Endothelial cell of umbilical vein (primary cell): ENCODE data around the gene PRDM11. TPM values are rescaled to one million over a fixed set of nuclear protein-coding genes. Genes with fewer than 3 reads are reported as not detected.

ENCODE experiments used
- BruUV-seq: library from RNA; stranded (reverse); fragments of 400-500 nt; replicated peaks from 2 replicates; lab custom pipeline; 2021; lab: Mats Ljungman, UMichigan
- CTCF ChIA-PET: fragments of 300-600, 350-600 bp; sonication (Branson Sonifier 250); formaldehyde crosslinking; loops from one replicate; lab custom pipeline; 2021; ENCODE audit warnings: antibody characterized with exemption, inconsistent platforms; lab: Charles Lee
- POLR2A ChIA-PET: fragments of 300-600, 350-600 bp; sonication (Branson Sonifier 250); formaldehyde crosslinking; loops from one replicate; lab custom pipeline; 2021; ENCODE audit warnings: antibody characterized with exemption, inconsistent platforms; lab: Charles Lee
- DNase-seq: peaks from one replicate; pipeline ENCODE4 v3.0.0-alpha.2; 2011; ENCODE audit warnings: low read depth, low spot score
- FAIRE-seq: peaks from 2 replicates; lab custom pipeline; 2011; peaks lifted over from hg19 to GRCh38; lab: Jason Lieb, UNC
- H2AFZ ChIP-seq: 2 replicates; pipeline ENCODE4 v1.6.0; 2012; ENCODE audit warnings: low read depth, low read length, control low read depth, inconsistent platforms
- H3K27ac ChIP-seq: 2 replicates; pipeline ENCODE4 v1.5.1; 2011; ENCODE audit warnings: low read depth, mild to moderate bottlenecking, control low read depth, low read length, moderate library complexity; ENCODE audit not compliant: insufficient read depth
- H3K27me3 ChIP-seq, 2 experiments: 2 replicates each; pipeline versions ENCODE4 v1.6.0 to v1.6.1; 2011; ENCODE audit warnings: low read length in 2 of 2, mixed read lengths in 1 of 2; ENCODE audit not compliant: control insufficient read depth in 2 of 2, insufficient read depth in 2 of 2
- H3K36me3 ChIP-seq, 2 experiments: 2 replicates in 1 of 2; 3 replicates in 1 of 2; pipeline ENCODE4 v1.5.1; 2011; ENCODE audit warnings: low read length in 2 of 2, mild to moderate bottlenecking in 1 of 2, moderate library complexity in 1 of 2; ENCODE audit not compliant: control insufficient read depth in 2 of 2, insufficient read depth in 2 of 2; ENCODE audit errors: extremely low read depth in 1 of 2
- H3K4me1 ChIP-seq: 3 replicates; pipeline ENCODE4 v1.5.1; 2011; ENCODE audit warnings: mild to moderate bottlenecking, low read length; ENCODE audit not compliant: control insufficient read depth, insufficient read depth; ENCODE audit errors: extremely low read depth
- H3K4me2 ChIP-seq: 2 replicates; pipeline ENCODE4 v1.6.1; 2011; ENCODE audit warnings: low read length, control low read depth, mixed read lengths; ENCODE audit not compliant: insufficient read depth
- H3K4me3 ChIP-seq, 3 experiments: fragments of 200-600 bp in 1 of 3; sonication (generic), shearing (Covaris generic) in 1 of 3; replicated peaks in 1 of 3; 2 replicates each; pipeline ENCODE4 v1.5.1; 2011 to 2016; ENCODE audit warnings: control low read depth in 3 of 3, low read length in 3 of 3, mild to moderate bottlenecking in 2 of 3, inconsistent platforms in 1 of 3, low read depth in 1 of 3, moderate library complexity in 1 of 3; ENCODE audit not compliant: insufficient read depth in 1 of 3
- H3K79me2 ChIP-seq: 2 replicates; pipeline ENCODE4 v1.6.0; 2012; ENCODE audit warnings: low read length, inconsistent platforms; ENCODE audit not compliant: control insufficient read depth, insufficient read depth
- H3K9ac ChIP-seq: replicated peaks from 2 replicates; pipeline ENCODE3; 2011; ENCODE audit warnings: low read length, control low read depth; ENCODE audit not compliant: insufficient read depth; ENCODE audit errors: extremely low read depth
- H3K9me1 ChIP-seq: replicated peaks from 3 replicates; pipeline ENCODE4 v1.6.0; 2011; ENCODE audit warnings: mild to moderate bottlenecking, low read length; ENCODE audit not compliant: control insufficient read depth, insufficient read depth; ENCODE audit errors: extremely low read depth
- H3K9me3 ChIP-seq: replicated peaks from 2 replicates; pipeline ENCODE4 v1.5.1; 2012; ENCODE audit warnings: low read length, inconsistent platforms; ENCODE audit not compliant: control insufficient read depth, insufficient read depth
- H4K20me1 ChIP-seq: replicated peaks from 2 replicates; pipeline ENCODE3; 2011; ENCODE audit warnings: mild to moderate bottlenecking, low read length; ENCODE audit not compliant: control insufficient read depth, insufficient read depth; ENCODE audit errors: extremely low read depth
- CTCF ChIP-seq, 2 donors: IDR thresholded peaks; 1 replicate in 1 of 2; 2 replicates in 1 of 2; pipeline ENCODE4 v1.5.1; 2011; ENCODE audit warnings: low read length in 2 of 2, mild to moderate bottlenecking in 2 of 2, moderate library complexity in 2 of 2, control low read depth in 1 of 2, inconsistent platforms in 1 of 2, low read depth in 1 of 2; ENCODE audit not compliant: insufficient read depth in 1 of 2; ENCODE audit errors: extremely low read depth in 1 of 2
- EZH2 ChIP-seq: IDR thresholded peaks from 2 replicates; pipeline ENCODE4 v1.6.1; 2012; ENCODE audit warnings: borderline replicate concordance, low read depth, mild to moderate bottlenecking, moderate library complexity, low read length, inconsistent platforms; ENCODE audit not compliant: severe bottlenecking
- FOS ChIP-seq: IDR thresholded peaks from 2 replicates; pipeline ENCODE4 v1.6.1; 2011; ENCODE audit warnings: mild to moderate bottlenecking, low read length, moderate library complexity, borderline replicate concordance; ENCODE audit not compliant: insufficient read depth
- GATA2 ChIP-seq: IDR thresholded peaks from 2 replicates; pipeline ENCODE4 v1.7.0; 2011; ENCODE audit warnings: low read depth, mild to moderate bottlenecking, moderate library complexity, mixed read lengths, low read length; ENCODE audit not compliant: insufficient read length, insufficient read depth
- JUN ChIP-seq: IDR thresholded peaks from 2 replicates; pipeline ENCODE4 v1.6.1; 2011; ENCODE audit warnings: borderline replicate concordance, low read depth; ENCODE audit not compliant: insufficient read length, insufficient read depth
- MAX ChIP-seq: IDR thresholded peaks from 2 replicates; pipeline ENCODE4 v1.6.1; 2011; ENCODE audit not compliant: insufficient read depth, insufficient read length
- MYC ChIP-seq: IDR thresholded peaks from one replicate; pipeline ENCODE4 v1.6.1; 2011; ENCODE audit warnings: mild to moderate bottlenecking, low read depth, low read length
- POLR2AphosphoS5 ChIP-seq: IDR thresholded peaks from 2 replicates; pipeline ENCODE4 v1.6.1; 2012; ENCODE audit warnings: low read depth, mild to moderate bottlenecking, control low read depth, low read length, moderate library complexity; ENCODE audit not compliant: insufficient read depth
- dilution Hi-C: fragments of 300-500 bp; cut with MboI; formaldehyde crosslinking; loops from one replicate; pipeline ENCODE4 v1.15.0; 2019; ENCODE audit warnings: low sequenced_read_pairs; ENCODE audit not compliant: extremely low pct_ligation_motif_present
- intact Hi-C: fragments of 100-400 bp; cut with micrococcal nuclease; formaldehyde crosslinking; loops from one replicate; pipeline ENCODE4 v1.10.0; 2022
- polyA plus RNA-seq, 4 experiments: library from polyadenylated mRNA; depleted of rRNA in 3 of 4; stranded (reverse) in 3 of 4; unstranded in 1 of 4; fragments of >200 nt; gene quantifications; 2 replicates each; pipeline versions ENCODE4 v1.2.1 to v1.2.3, GENCODE V29; 2011 to 2012; ENCODE audit warnings: missing spikeins in 1 of 4
- total RNA-seq: library from RNA; stranded (reverse); gene quantifications from 2 replicates; pipeline ENCODE4 v1.2.3, GENCODE V29; 2021

Gene PRDM11
- total and polyA plus RNA-seq, 2 donors (not counting 3 experiments of a cell fraction or from before 2014, with no cell fraction given) = 6.9 to 14.1 TPM

GRCh38 chr11:45151362-45151982 lies 5.0 kb downstream of the PRDM11 start:
- POLR2A ChIA-PET = no interaction called here

More at GRCh38 chr11:45151362-45151982, 5.0 kb downstream of the PRDM11 start:
- CTCF ChIA-PET = no interaction called here
- TF ChIP-seq MAX (no peak), CTCF (IDR thresholded peaks at IDR 0.05; ENCODE audit: extremely low read depth in 1 of 2, insufficient read depth in 1 of 2, low read depth in 1 of 2, low read length in 2 of 2) (no peak), GATA2 (no peak), POLR2AphosphoS5 (no peak), EZH2 (no peak), FOS (no peak), MYC (no peak), JUN (no peak)
- BruUV-seq = no TSS peak
- FAIRE-seq = no peak
- Histone ChIP-seq H3K4me3 (no peak overlapping the region), H3K79me2 (peaks cover 1% of the 10 kb centered on the region), H3K4me2 (no peak overlapping the region), H2AFZ (no peak overlapping the region), H3K36me3 (no peaks in the 10 kb centered on the region), H3K27ac (no peak overlapping the region), H4K20me1 (no peaks in the 10 kb centered on the region), H3K9me3 (no peaks in the 10 kb centered on the region), H3K4me1 (peaks cover 8% of the 10 kb centered on the region), H3K27me3 (no peaks in the 10 kb centered on the region), H3K9me1 (no peaks in the 10 kb centered on the region), H3K9ac (no peak overlapping the region)
- dilution Hi-C loops (no loop called here), intact Hi-C loops (no loop called here)
- DNase-seq = no peak
